KMS-11 (cell line): ENCODE measurements around the gene DSG2.

Source experiments
- H2AFZ ChIP-seq: fragments of 200-600 bp; sonication (generic); 2 replicates; pipeline ENCODE4 v1.6.1; 2016; ENCODE audit warnings: antibody characterized with exemption, mixed run types, low read depth
- H3K27ac ChIP-seq: fragments of 200-600 bp; sonication (generic); 2 replicates; pipeline ENCODE4 v1.6.1; 2016; ENCODE audit warnings: mild to moderate bottlenecking, mixed run types
- H3K27me3 ChIP-seq: fragments of 200-600 bp; sonication (generic); 2 replicates; pipeline ENCODE4 v1.6.1; 2017; ENCODE audit warnings: mild to moderate bottlenecking, low read depth, mixed run types, moderate library complexity; ENCODE audit not compliant: insufficient read depth
- H3K36me3 ChIP-seq: fragments of 200-600 bp; sonication (generic); 2 replicates; pipeline ENCODE4 v1.6.1; 2017; ENCODE audit warnings: mild to moderate bottlenecking, mixed run types; ENCODE audit not compliant: insufficient read depth
- H3K4me1 ChIP-seq: fragments of 200-600 bp; sonication (generic); 2 replicates; pipeline ENCODE4 v1.6.1; 2016; ENCODE audit warnings: mild to moderate bottlenecking, low read depth, mixed run types; ENCODE audit not compliant: poor library complexity, severe bottlenecking
- H3K4me2 ChIP-seq: fragments of 200-600 bp; sonication (generic); 2 replicates; pipeline ENCODE4 v1.7.0; 2016; ENCODE audit warnings: mild to moderate bottlenecking, mixed run types
- H3K4me3 ChIP-seq: fragments of 200-600 bp; sonication (generic); IDR thresholded peaks from 2 replicates; pipeline ENCODE4 v1.6.1; 2017; ENCODE audit warnings: low read depth, low read length, mixed read lengths; ENCODE audit not compliant: insufficient read depth
- H3K79me2 ChIP-seq: fragments of 200-600 bp; sonication (generic); 2 replicates; pipeline ENCODE4 v1.6.1; 2016; ENCODE audit warnings: low read depth, mixed run types; ENCODE audit not compliant: insufficient read depth
- H3K9ac ChIP-seq: fragments of 200-600 bp; sonication (generic); 2 replicates; pipeline ENCODE4 v1.6.1; 2016; ENCODE audit warnings: mild to moderate bottlenecking, mixed run types
- H4K20me1 ChIP-seq: fragments of 200-600 bp; sonication (generic); 2 replicates; pipeline ENCODE4 v1.6.1; 2016; ENCODE audit warnings: mild to moderate bottlenecking, mixed run types; ENCODE audit not compliant: insufficient read depth
- TF ChIP-seq, protein P1 (sequence below): fragments of 200-600 bp; sonication (generic); conservative IDR thresholded peaks from 2 replicates; pipeline ENCODE4 v1.6.1; 2017; ENCODE audit warnings: low read depth, mild to moderate bottlenecking, antibody characterized with exemption, low read length, moderate library complexity, mixed read lengths

The DSG2 gene

DNA sequence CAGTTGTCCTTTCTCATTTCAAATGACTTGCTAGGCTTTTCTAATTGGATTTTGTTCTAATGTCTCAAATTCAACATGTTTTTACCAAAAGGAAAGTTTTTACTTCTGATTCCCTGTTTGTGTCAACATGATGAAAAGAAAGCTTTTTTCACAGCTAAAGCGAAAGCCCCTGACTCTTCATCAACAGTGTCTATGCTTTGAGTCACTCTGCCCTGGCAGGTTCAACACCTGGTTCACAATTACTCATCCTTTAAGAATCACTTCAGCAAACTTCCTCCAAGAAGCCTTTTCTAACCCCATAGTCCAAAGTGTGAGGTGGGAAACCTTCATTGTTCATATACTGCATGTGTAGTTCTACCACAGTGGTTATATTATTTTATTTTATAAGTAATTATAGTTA is 7.6 kb upstream of the DSG2 start:
- Histone ChIP-seq H3K4me2 (no peak overlapping the region), H2AFZ (no peak overlapping the region), H3K36me3 (no peaks in the 10 kb centered on the region), H3K4me3 (no peak overlapping the region), H4K20me1 (no peaks in the 10 kb centered on the region), H3K9ac (no peak overlapping the region), H3K27ac (no peak overlapping the region), H3K4me1 (no peaks in the 10 kb centered on the region), H3K79me2 (no peaks in the 10 kb centered on the region), H3K27me3 (no peaks in the 10 kb centered on the region)
- TF ChIP-seq, protein P1, sequence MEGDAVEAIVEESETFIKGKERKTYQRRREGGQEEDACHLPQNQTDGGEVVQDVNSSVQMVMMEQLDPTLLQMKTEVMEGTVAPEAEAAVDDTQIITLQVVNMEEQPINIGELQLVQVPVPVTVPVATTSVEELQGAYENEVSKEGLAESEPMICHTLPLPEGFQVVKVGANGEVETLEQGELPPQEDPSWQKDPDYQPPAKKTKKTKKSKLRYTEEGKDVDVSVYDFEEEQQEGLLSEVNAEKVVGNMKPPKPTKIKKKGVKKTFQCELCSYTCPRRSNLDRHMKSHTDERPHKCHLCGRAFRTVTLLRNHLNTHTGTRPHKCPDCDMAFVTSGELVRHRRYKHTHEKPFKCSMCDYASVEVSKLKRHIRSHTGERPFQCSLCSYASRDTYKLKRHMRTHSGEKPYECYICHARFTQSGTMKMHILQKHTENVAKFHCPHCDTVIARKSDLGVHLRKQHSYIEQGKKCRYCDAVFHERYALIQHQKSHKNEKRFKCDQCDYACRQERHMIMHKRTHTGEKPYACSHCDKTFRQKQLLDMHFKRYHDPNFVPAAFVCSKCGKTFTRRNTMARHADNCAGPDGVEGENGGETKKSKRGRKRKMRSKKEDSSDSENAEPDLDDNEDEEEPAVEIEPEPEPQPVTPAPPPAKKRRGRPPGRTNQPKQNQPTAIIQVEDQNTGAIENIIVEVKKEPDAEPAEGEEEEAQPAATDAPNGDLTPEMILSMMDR = no peak

DNA sequence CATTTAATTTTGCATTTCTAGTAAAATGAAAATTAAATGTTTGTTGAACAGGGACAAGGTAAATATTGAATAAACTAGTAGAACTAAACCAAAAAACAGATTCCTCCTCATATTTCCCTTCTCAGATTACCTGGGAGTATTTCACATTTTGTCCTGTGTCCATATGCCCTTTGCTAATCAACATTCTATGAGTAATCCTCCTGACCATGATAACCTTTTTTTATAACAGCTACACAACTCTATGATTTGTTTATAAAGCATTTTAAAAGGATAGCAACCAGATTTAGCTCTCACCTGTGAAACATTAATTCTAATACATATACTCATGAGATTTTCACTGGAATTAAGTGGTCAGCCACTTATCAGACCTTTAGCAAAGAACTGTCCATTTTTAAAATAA is 7.1 kb upstream of the DSG2 start:
- no peaks in the 10 kb centered on the region for H3K4me1 ChIP-seq
- no peak overlapping the region for H3K27ac ChIP-seq
- no peaks in the 10 kb centered on the region for H4K20me1 ChIP-seq
- no peak overlapping the region for H3K9ac ChIP-seq
- TF ChIP-seq, protein P1 = no peak
- H3K36me3 ChIP-seq = no peaks in the 10 kb centered on the region
- H3K27me3 ChIP-seq = no peaks in the 10 kb centered on the region
- H3K4me2 ChIP-seq = no peak overlapping the region
- H3K79me2 ChIP-seq = no peaks in the 10 kb centered on the region
- H2AFZ ChIP-seq = no peak overlapping the region
- no peak overlapping the region for H3K4me3 ChIP-seq

DNA sequence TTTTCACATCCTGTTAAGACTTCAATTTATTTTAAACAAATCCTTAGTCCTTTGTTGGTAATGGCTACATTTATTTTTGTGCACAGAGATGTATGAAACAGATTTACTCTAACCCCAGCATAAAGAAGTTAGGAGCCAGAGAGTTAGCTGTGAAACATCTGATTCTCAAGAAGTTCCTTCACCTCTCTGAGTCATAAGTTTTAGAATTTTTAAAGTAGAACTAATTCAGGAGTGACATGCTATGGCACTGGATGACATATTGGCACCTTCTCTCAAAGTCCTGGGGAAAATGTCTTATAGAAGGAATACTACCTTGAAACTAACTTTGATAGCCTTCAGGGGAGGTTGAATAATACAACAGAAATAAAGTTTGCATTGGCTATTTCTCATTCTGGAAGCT is 6.4 kb upstream of the DSG2 start:
- Histone ChIP-seq H3K27me3 (no peaks in the 10 kb centered on the region), H2AFZ (no peak overlapping the region), H4K20me1 (no peaks in the 10 kb centered on the region), H3K4me3 (no peak overlapping the region), H3K79me2 (no peaks in the 10 kb centered on the region), H3K36me3 (no peaks in the 10 kb centered on the region), H3K4me2 (no peak overlapping the region), H3K27ac (no peak overlapping the region), H3K4me1 (no peaks in the 10 kb centered on the region), H3K9ac (no peak overlapping the region)
- TF ChIP-seq, protein P1 = no peak

DNA sequence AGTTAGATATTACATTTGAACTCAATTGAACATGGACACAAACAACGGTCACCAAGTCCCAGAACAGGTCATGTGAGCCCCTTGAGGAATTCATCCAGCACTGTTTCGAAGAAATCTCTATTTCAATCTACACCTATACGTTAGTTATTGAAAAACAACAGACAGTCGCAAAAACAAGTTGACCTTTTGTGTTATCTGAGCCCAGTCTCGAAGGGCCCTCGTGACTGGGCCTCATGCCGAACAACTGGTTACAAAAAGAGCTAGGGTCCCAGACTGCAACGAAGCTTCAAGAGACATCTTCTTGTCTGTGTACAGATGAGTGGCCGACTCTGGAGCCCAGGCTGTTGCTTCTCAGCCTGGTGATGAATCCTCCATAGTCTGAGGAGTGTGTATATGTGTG is 5.3 kb upstream of the DSG2 start:
- no peaks in the 10 kb centered on the region for H4K20me1 ChIP-seq

More for the DNA sequence above, 5.3 kb upstream of the DSG2 start:
- H3K27ac ChIP-seq = no peak overlapping the region
- no peaks in the 10 kb centered on the region for H3K4me1 ChIP-seq
- H3K36me3 ChIP-seq = no peaks in the 10 kb centered on the region
- no peak overlapping the region for H3K9ac ChIP-seq
- H3K27me3 ChIP-seq = no peaks in the 10 kb centered on the region
- H3K4me3 ChIP-seq = no peak overlapping the region
- TF ChIP-seq, protein P1 = no peak
- no peaks in the 10 kb centered on the region for H3K79me2 ChIP-seq
- no peak overlapping the region for H3K4me2 ChIP-seq
- H2AFZ ChIP-seq = no peak overlapping the region
